ENCODE measurements around the gene NFATC1.

Gene NFATC1

GRCh38 chr18:79559436-79559835, 163.7 kb downstream of the NFATC1 start:
- TF ChIP-seq ZNF565 (CRISPR knock-in tag; conservative IDR thresholded peaks at IDR 0.05; ENCODE audit: low read depth) (no peak), ESRRG (CRISPR knock-in tag; IDR thresholded peaks at IDR 0.05) (no peak), CREB5 (CRISPR knock-in tag; IDR thresholded peaks at IDR 0.05; ENCODE audit: low read depth) (no peak), ZC3H10 (CRISPR knock-in tag; IDR thresholded peaks at IDR 0.05) (no peak), BACH2 (CRISPR knock-in tag; IDR thresholded peaks at IDR 0.05; ENCODE audit: borderline replicate concordance) (no peak), CSDC2 (CRISPR knock-in tag; IDR thresholded peaks at IDR 0.05) (no peak), TCF4 (CRISPR knock-in tag; IDR thresholded peaks at IDR 0.05; ENCODE audit: borderline replicate concordance) (no peak), TOX (CRISPR knock-in tag; IDR thresholded peaks at IDR 0.05; ENCODE audit: borderline replicate concordance) (no peak), RARB (CRISPR knock-in tag; IDR thresholded peaks at IDR 0.05) (no peak), ZFP3 (CRISPR knock-in tag; IDR thresholded peaks at IDR 0.05) (no peak), ARNTL (CRISPR knock-in tag; IDR thresholded peaks at IDR 0.05; ENCODE audit: borderline replicate concordance, low read depth) (no peak), ZNF8 (CRISPR knock-in tag; IDR thresholded peaks at IDR 0.05) (no peak), POU6F1 (CRISPR knock-in tag; IDR thresholded peaks at IDR 0.05; ENCODE audit: borderline replicate concordance, low read depth) (no peak), OSR1 (CRISPR knock-in tag; IDR thresholded peaks at IDR 0.05) (no peak), PATZ1 (CRISPR knock-in tag; IDR thresholded peaks at IDR 0.05; ENCODE audit: borderline replicate concordance) (no peak), ZNF70 (CRISPR knock-in tag; IDR thresholded peaks at IDR 0.05) (no peak), CSRNP3 (CRISPR knock-in tag; IDR thresholded peaks at IDR 0.05) (no peak)
- ATAC-seq, result no peak

- no peak for TF ChIP-seq ZC3H10 (CRISPR knock-in tag; IDR thresholded peaks at IDR 0.05)
- no peak for ATAC-seq
Measured at GRCh38 chr18:79560042-79560860, 164.5 kb downstream of the NFATC1 start.

GRCh38 chr18:79560861-79561210, 165.1 kb downstream of the NFATC1 start:
- TF ChIP-seq PATZ1 (CRISPR knock-in tag; IDR thresholded peaks at IDR 0.05; ENCODE audit: borderline replicate concordance) (no peak), SNAI2 (CRISPR knock-in tag; IDR thresholded peaks at IDR 0.05) (no peak), TSHZ2 (CRISPR knock-in tag; IDR thresholded peaks at IDR 0.05) (no peak), ZC3H10 (CRISPR knock-in tag; IDR thresholded peaks at IDR 0.05) (no peak), CREB5 (CRISPR knock-in tag; IDR thresholded peaks at IDR 0.05; ENCODE audit: low read depth) (no peak), RARB (CRISPR knock-in tag; IDR thresholded peaks at IDR 0.05) (no peak), GLIS3 (CRISPR knock-in tag; IDR thresholded peaks at IDR 0.05) (no peak), PPARA (CRISPR knock-in tag; IDR thresholded peaks at IDR 0.05; ENCODE audit: borderline replicate concordance) (no peak), ZNF565 (CRISPR knock-in tag; conservative IDR thresholded peaks at IDR 0.05; ENCODE audit: low read depth) (no peak), ARNTL (CRISPR knock-in tag; IDR thresholded peaks at IDR 0.05; ENCODE audit: borderline replicate concordance, low read depth) (no peak), ZFP3 (CRISPR knock-in tag; IDR thresholded peaks at IDR 0.05) (no peak), ZFP30 (CRISPR knock-in tag; IDR thresholded peaks at IDR 0.05) (no peak), CSDC2 (CRISPR knock-in tag; IDR thresholded peaks at IDR 0.05) (no peak), CSRNP3 (CRISPR knock-in tag; IDR thresholded peaks at IDR 0.05) (no peak), ZNF70 (CRISPR knock-in tag; IDR thresholded peaks at IDR 0.05) (no peak)
- ATAC-seq, result no peak
